Activated CD4-positive, alpha-beta T cell treated with anti-CD3 and anti-CD28 coated beads for 4 hours (primary cell): ENCODE results near the gene LILRB2.
"Not testable (repeated sequence)": the region's sequence is repeated elsewhere in the genome, so short reads cannot be mapped to it uniquely, and the experiment has no call there.

Experiments used
- DNase-seq, 2 donors: peaks; one replicate each; pipeline ENCODE4 v3.0.0-alpha.2; 2020

The LILRB2 gene

GRCh38 chr19:54281007-54281728, at the start of gene LILRB2:
Gene LILRB2 (minus strand): TSS chr19:54281110. CDS start chr19:54280496, 614 bp downstream.
- DNase-seq, result no peak

GRCh38 chr19:54329476-54330165, 48.7 kb upstream of the LILRB2 start:
- DNase-seq, result no peak

GRCh38 chr19:54328781-54329180, 47.9 kb upstream of the LILRB2 start:
- not testable (repeated sequence) for DNase-seq

GRCh38 chr19:54325631-54326030, 44.7 kb upstream of the LILRB2 start:
- DNase-seq, result no peak

GRCh38 chr19:54325194-54325621, 44.3 kb upstream of the LILRB2 start:
- peak; percentile 31 to 68 for DNase-seq

GRCh38 chr19:54324071-54324470, 43.2 kb upstream of the LILRB2 start:
- DNase-seq, result no peak

- not testable (repeated sequence) for DNase-seq
Observed at GRCh38 chr19:54322934-54323333, 42.0 kb upstream of the LILRB2 start.

GRCh38 chr19:54322295-54322694, 41.4 kb upstream of the LILRB2 start:
- DNase-seq, result not testable (repeated sequence)

- DNase-seq, result no peak
Observed at GRCh38 chr19:54319892-54320670, 39.2 kb upstream of the LILRB2 start.

GRCh38 chr19:54319049-54319448, 38.1 kb upstream of the LILRB2 start:
- no peak for DNase-seq

GRCh38 chr19:54317965-54318240, 37.0 kb upstream of the LILRB2 start:
- no peak for DNase-seq

- no peak for DNase-seq
Observed at GRCh38 chr19:54317108-54317964, 36.4 kb upstream of the LILRB2 start.

- no peak for DNase-seq
Observed at GRCh38 chr19:54316746-54317107, 35.8 kb upstream of the LILRB2 start.

- DNase-seq, result no peak
Observed at GRCh38 chr19:54315956-54316355, 35.0 kb upstream of the LILRB2 start.

- DNase-seq, result no peak
Observed at GRCh38 chr19:54312436-54313377, 31.8 kb upstream of the LILRB2 start, which contains the start of gene LILRA5. Gene LILRA5 (minus strand): TSS chr19:54313166. CDS start chr19:54313019, 147 bp downstream.

GRCh38 chr19:54312011-54312410, 31.1 kb upstream of the LILRB2 start:
- no peak for DNase-seq

- no peak for DNase-seq
Observed at GRCh38 chr19:54311486-54311885, 30.6 kb upstream of the LILRB2 start.

GRCh38 chr19:54310543-54310942, 29.6 kb upstream of the LILRB2 start:
- no peak for DNase-seq

GRCh38 chr19:54309811-54310210, 28.9 kb upstream of the LILRB2 start:
- DNase-seq, result no peak

- no peak for DNase-seq
Observed at GRCh38 chr19:54307389-54308020, 26.6 kb upstream of the LILRB2 start.

GRCh38 chr19:54305141-54305540, 24.2 kb upstream of the LILRB2 start:
- DNase-seq, result no peak
